ENCODE results near the gene IL12B. TPM values are rescaled to one million over a fixed set of nuclear protein-coding genes. Genes with fewer than 3 reads are reported as not detected.
"Not testable (repeated sequence)": the region's sequence is repeated elsewhere in the genome, so short reads cannot be mapped to it uniquely, and the experiment has no call there.

IL12B gene
- polyA plus RNA-seq (ENCODE audit: low read depth in 6 of 6): not detected

DNA sequence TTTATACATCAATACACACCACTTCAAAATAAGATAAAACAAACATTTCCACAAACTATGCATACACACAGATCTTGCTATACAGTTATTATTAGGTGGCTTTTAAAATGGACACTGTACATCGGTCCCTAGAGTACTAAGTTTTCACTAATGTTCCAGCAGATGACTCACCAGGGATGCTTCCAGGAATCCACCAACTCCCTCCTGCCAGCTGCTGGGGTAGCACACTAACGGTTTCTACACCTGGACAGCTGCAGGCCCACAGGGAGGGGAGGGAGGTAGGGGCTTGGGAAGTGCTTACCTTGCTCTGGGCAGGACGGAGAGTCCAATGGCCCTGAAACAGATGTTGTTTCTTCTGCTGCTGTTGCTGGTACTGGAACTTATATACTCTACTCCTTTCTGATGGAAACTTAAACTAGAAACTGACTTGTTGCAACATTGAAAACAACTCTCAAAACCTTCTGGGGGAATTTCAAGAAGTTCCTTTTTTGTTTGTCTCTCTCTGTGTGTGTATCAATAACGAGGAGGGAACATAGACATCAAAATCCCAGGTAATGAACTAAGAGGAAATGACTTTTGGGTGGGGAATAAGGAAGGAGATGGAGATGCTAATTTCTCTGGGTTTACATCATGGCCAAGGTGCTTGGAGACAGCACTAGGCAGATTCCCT is at the start of gene IL12B:
Gene IL12B, minus strand, starts transcription at position 357 of the 670 bp plus-strand sequence. CDS start 3,705 bp downstream, outside the sequence.
- Mint-ChIP-seq H3K27ac (peak within 1 kb of the TSS; percentile 62 to 95 (median 93)), H3K27me3 (no peaks in the 10 kb centered on the region), H3K9me3 (no peaks in the 10 kb centered on the region), H3K4me3 (peak within 1 kb of the TSS; percentile 66 to 92 (median 84)), H3K4me1 (peaks cover 35 to 41% (median 40%) of the 10 kb centered on the region in 3 donors), H3K36me3 (no peaks in the 10 kb centered on the region)
- ATAC-seq (ENCODE audit: low read depth in 2 of 2) (no peak), DNase-seq (no peak)

DNA sequence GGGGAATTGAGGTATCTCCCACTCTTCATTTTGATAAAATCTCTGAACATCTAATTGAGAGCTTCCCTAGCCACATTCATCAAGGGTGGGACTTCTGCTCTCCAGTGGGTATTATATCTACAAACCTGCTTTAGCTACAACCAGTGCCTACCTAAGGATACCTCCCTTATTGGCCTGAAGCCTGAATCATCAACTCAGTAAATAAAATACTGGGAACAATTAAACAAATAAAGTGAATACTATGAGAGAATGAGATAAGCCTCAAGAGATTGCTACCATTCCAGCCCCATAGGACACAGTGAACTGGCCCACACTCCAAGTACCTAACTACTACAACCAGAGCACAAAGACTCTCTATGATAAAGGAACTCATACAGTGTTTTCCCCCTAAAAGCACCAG is 47.4 kb upstream of the IL12B start:
- DNase-seq (no peak), ATAC-seq (ENCODE audit: low read depth in 2 of 2) (no peak)
- Mint-ChIP-seq H3K27ac (no peak overlapping the region), H3K36me3 (peaks cover 47 to 64% of the 10 kb centered on the region in 2 donors), H3K4me3 (no peak overlapping the region), H3K4me1 (no peaks in the 10 kb centered on the region), H3K9me3 (peaks cover 28 to 91% (median 69%) of the 10 kb centered on the region in 7 donors), H3K27me3 (peaks cover 0 to 6% (median 0%) of the 10 kb centered on the region in 3 donors)

GRCh38 chr5:159367866-159368265 is 37.6 kb upstream of the IL12B start:
- H3K27me3 Mint-ChIP-seq; ATAC-seq (ENCODE audit: low read depth in 2 of 2); H3K4me1 Mint-ChIP-seq; H3K36me3 Mint-ChIP-seq; DNase-seq; H3K27ac Mint-ChIP-seq; H3K4me3 Mint-ChIP-seq: not testable (repeated sequence)
- H3K9me3 Mint-ChIP-seq: peaks cover 0 to 11% (median 2%) of the 10 kb centered on the region in 7 donors

DNA sequence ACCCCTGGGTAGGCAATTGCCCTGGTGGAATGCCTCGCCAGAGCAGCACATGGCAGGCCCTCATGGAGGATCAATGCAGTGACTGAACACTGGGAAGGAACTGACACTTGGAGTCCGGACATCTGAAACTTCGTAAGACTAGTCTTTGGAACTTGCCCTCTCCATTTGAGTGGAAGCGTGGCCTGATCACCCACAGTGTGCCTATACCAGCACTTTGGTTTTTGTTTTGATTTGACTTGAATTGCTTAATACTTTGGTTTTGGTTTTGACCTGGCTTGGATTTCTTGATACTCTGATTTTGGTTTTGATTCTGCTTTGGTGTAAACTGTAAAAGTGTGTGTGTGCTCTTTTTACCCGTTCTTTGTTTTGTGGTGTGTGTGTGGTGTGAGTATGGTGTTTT is 36.5 kb upstream of the IL12B start:
- not testable (repeated sequence) for H3K27ac Mint-ChIP-seq; H3K4me3 Mint-ChIP-seq; H3K9me3 Mint-ChIP-seq; H3K27me3 Mint-ChIP-seq; H3K4me1 Mint-ChIP-seq; H3K36me3 Mint-ChIP-seq; ATAC-seq (ENCODE audit: low read depth in 2 of 2); DNase-seq

DNA sequence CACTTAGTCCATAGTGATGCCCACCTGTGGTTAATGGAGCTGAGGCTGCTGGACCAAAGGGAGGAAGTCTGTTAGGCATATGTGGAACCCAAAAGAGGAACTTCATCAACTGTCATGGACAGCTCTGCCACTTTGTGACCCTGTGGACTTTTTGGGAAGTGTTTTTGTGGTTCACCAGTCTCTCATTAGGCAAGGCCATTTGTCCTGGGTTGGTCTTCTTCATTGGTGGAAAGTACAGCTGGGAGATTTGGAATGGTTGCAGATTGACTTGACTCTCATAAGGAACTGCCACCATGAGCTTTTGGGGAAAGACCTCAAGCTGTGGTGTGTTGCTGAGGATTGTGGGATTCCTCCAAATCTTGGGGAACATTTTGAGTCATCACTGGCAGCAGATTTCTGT is 31.9 kb upstream of the IL12B start:
- peaks cover 0 to 11% (median 11%) of the 10 kb centered on the region in 3 donors for H3K4me1 Mint-ChIP-seq
- peak overlapping the region in 1 of 6 donors; percentile 35 for H3K27ac Mint-ChIP-seq
- ATAC-seq (ENCODE audit: low read depth in 2 of 2) (peak in 1 of 2 donors; percentile 28), DNase-seq (no peak)
- peaks cover 0 to 3% of the 10 kb centered on the region in 2 donors for H3K36me3 Mint-ChIP-seq
- H3K9me3 Mint-ChIP-seq: peaks cover 0 to 6% (median 1%) of the 10 kb centered on the region in 7 donors
- H3K27me3 Mint-ChIP-seq: peaks cover 0 to 4% (median 2%) of the 10 kb centered on the region in 3 donors
- H3K4me3 Mint-ChIP-seq: no peak overlapping the region

- H3K27ac Mint-ChIP-seq; ATAC-seq (ENCODE audit: low read depth in 2 of 2); H3K9me3 Mint-ChIP-seq; H3K36me3 Mint-ChIP-seq; DNase-seq; H3K27me3 Mint-ChIP-seq; H3K4me3 Mint-ChIP-seq: not testable (repeated sequence)
- peaks cover 0 to 11% (median 11%) of the 10 kb centered on the region in 3 donors for H3K4me1 Mint-ChIP-seq
These were observed 29.6 kb upstream of the IL12B start for GRCh38 chr5:159359871-159360270.

DNA sequence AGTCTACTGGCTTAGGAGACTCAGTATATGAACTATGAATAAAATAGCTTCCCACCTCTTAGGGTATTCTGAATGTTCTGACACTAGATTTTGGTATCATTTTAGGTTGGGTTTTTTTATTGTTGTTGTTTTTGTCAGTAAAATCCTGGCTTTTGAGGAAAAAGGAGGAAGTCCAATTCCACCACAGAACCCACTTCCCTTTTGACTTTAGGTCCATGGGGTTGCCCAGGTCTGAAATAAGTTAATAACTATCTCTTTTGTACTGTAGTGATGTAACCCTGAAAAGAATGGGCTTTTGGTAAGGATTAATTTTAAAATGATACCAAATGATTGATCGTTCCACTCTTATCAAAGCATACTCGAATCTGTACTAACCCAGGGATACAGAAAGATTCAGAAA is 29.1 kb upstream of the IL12B start:
- Mint-ChIP-seq H3K4me1 (peaks cover 0 to 11% (median 11%) of the 10 kb centered on the region in 3 donors), H3K27ac (peak overlapping the region in 1 of 6 donors; percentile 18), H3K4me3 (no peak overlapping the region), H3K36me3 (no peaks in the 10 kb centered on the region), H3K27me3 (no peaks in the 10 kb centered on the region), H3K9me3 (no peaks in the 10 kb centered on the region)
- no peak for DNase-seq
- peak; percentile 33 to 42 for ATAC-seq (ENCODE audit: low read depth in 2 of 2)

- Mint-ChIP-seq H3K27me3 (no peaks in the 10 kb centered on the region), H3K4me1 (peaks cover 5 to 13% (median 6%) of the 10 kb centered on the region in 3 donors)
- no peak for ATAC-seq (ENCODE audit: low read depth in 2 of 2)
These were observed 23.5 kb upstream of the IL12B start for GRCh38 chr5:159353661-159354252.

GRCh38 chr5:159350644-159351043 is 20.4 kb upstream of the IL12B start:
- H3K27me3 Mint-ChIP-seq; H3K36me3 Mint-ChIP-seq; ATAC-seq (ENCODE audit: low read depth in 2 of 2); H3K9me3 Mint-ChIP-seq; H3K4me3 Mint-ChIP-seq; DNase-seq: not testable (repeated sequence)
- Mint-ChIP-seq H3K27ac (peak overlapping the region in 2 of 6 donors; percentile 17 to 53), H3K4me1 (peaks cover 5 to 13% (median 6%) of the 10 kb centered on the region in 3 donors)

More at GRCh38 chr5:159353661-159354252, 23.5 kb upstream of the IL12B start:
- H3K4me3 Mint-ChIP-seq: no peak overlapping the region
- no peaks in the 10 kb centered on the region for H3K36me3 Mint-ChIP-seq
- DNase-seq: no peak
- H3K9me3 Mint-ChIP-seq: peaks cover 0 to 3% (median 0%) of the 10 kb centered on the region in 7 donors
- peak overlapping the region in 1 of 6 donors; percentile 82 for H3K27ac Mint-ChIP-seq

GRCh38 chr5:159350216-159350615 is 19.9 kb upstream of the IL12B start:
- peak overlapping the region in 4 of 6 donors; percentile 7 to 53 (median 35) for H3K27ac Mint-ChIP-seq

DNA sequence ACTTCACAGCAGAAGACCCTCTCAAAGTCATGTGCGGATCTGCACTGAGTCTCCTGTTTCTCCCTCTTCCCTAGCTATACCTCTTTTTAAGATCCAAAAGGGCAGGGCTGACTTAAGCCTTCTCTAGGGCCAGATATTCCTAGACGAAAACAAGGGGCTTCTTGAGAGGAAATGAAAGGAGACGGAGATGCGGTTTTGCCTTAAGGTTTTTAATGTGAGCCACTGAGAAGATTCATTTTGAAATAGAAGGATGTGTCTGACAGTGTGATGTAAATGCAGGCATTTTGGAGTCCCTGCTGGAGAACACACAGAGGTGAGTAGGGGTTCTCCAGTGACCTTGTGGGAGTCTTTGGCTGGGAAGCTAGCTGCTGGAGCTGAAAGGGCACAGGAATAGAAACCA is 15.6 kb upstream of the IL12B start:
- peaks cover 0 to 16% (median 13%) of the 10 kb centered on the region in 7 donors for H3K9me3 Mint-ChIP-seq
- DNase-seq (no peak), ATAC-seq (ENCODE audit: low read depth in 2 of 2) (no peak)
- H3K27ac Mint-ChIP-seq: peak overlapping the region in 1 of 6 donors; percentile 1
- no peaks in the 10 kb centered on the region for H3K27me3 Mint-ChIP-seq
- H3K36me3 Mint-ChIP-seq: peaks cover 8 to 23% of the 10 kb centered on the region in 2 donors
- H3K4me1 Mint-ChIP-seq: peaks cover 11 to 25% (median 20%) of the 10 kb centered on the region in 3 donors
- no peak overlapping the region for H3K4me3 Mint-ChIP-seq

More at GRCh38 chr5:159350216-159350615, 19.9 kb upstream of the IL12B start:
- H3K27me3 Mint-ChIP-seq, H3K9me3 Mint-ChIP-seq, H3K36me3 Mint-ChIP-seq, DNase-seq: not testable (repeated sequence)
- ATAC-seq (ENCODE audit: low read depth in 2 of 2): peak; percentile 16 to 41
- H3K4me3 Mint-ChIP-seq: peak overlapping the region in 2 of 8 donors; percentile 10 to 20
- H3K4me1 Mint-ChIP-seq: peaks cover 5 to 13% (median 8%) of the 10 kb centered on the region in 3 donors

GRCh38 chr5:159345336-159345735 is 15.0 kb upstream of the IL12B start:
- H3K27ac Mint-ChIP-seq: peak overlapping the region in 1 of 6 donors; percentile 1
- H3K4me1 Mint-ChIP-seq: peaks cover 10 to 25% (median 19%) of the 10 kb centered on the region in 3 donors
- no peak for ATAC-seq (ENCODE audit: low read depth in 2 of 2)
- H3K27me3 Mint-ChIP-seq: no peaks in the 10 kb centered on the region
- H3K36me3 Mint-ChIP-seq: peaks cover 8 to 23% of the 10 kb centered on the region in 2 donors
- H3K4me3 Mint-ChIP-seq: no peak overlapping the region
- DNase-seq: no peak
- peaks cover 0 to 16% (median 13%) of the 10 kb centered on the region in 7 donors for H3K9me3 Mint-ChIP-seq

GRCh38 chr5:159343295-159344094 is 13.2 kb upstream of the IL12B start:
- ATAC-seq (ENCODE audit: low read depth in 2 of 2) (peak; percentile 53 to 74), DNase-seq (peak; percentile 17)
- Mint-ChIP-seq H3K4me1 (peaks cover 8 to 14% (median 14%) of the 10 kb centered on the region in 3 donors), H3K36me3 (peaks cover 8 to 23% of the 10 kb centered on the region in 2 donors), H3K9me3 (peaks cover 0 to 16% (median 10%) of the 10 kb centered on the region in 7 donors), H3K27ac (peak overlapping the region in 2 of 6 donors; percentile 31 to 71), H3K4me3 (peak overlapping the region in 1 of 8 donors; percentile 22), H3K27me3 (no peaks in the 10 kb centered on the region)
